IMR-90 (cell line): ENCODE data around the gene FLT1.

ENCODE experiments used
- BHLHE40 ChIP-seq: fragments of 150-350 bp; IDR thresholded peaks from 2 replicates; pipeline ENCODE4 v1.6.1; 2016; ENCODE audit warnings: mild to moderate bottlenecking, low read depth, low read length
- CHD1 ChIP-seq: IDR thresholded peaks from 2 replicates; pipeline ENCODE4 v1.6.1; 2012; ENCODE audit warnings: low read depth, low read length, improper control_type of control experiment
- POLR2A ChIP-seq: IDR thresholded peaks from 2 replicates; pipeline ENCODE4 v1.6.1; 2012; ENCODE audit warnings: mild to moderate bottlenecking, low read depth, low read length
- RAD21 ChIP-seq: IDR thresholded peaks from 2 replicates; pipeline ENCODE4 v1.6.1; 2012; ENCODE audit warnings: low read length, improper control_type of control experiment
- SMC3 ChIP-seq: fragments of 150-350 bp; IDR thresholded peaks from 2 replicates; pipeline ENCODE4 v1.6.1; 2016; ENCODE audit warnings: low read depth, mild to moderate bottlenecking, antibody characterized with exemption, low read length, moderate library complexity
- TF ChIP-seq, protein P1 (sequence below): conservative IDR thresholded peaks from 2 replicates; pipeline ENCODE4 v1.5.1; 2012; ENCODE audit warnings: mild to moderate bottlenecking, low read depth, low read length, improper control_type of control experiment
- TF ChIP-seq, protein P2 (sequence below): fragments of 150-350 bp; IDR thresholded peaks from 2 replicates; pipeline ENCODE4 v1.6.1; 2017; ENCODE audit warnings: mild to moderate bottlenecking, antibody characterized with exemption, low read length, low read depth

DNA sequence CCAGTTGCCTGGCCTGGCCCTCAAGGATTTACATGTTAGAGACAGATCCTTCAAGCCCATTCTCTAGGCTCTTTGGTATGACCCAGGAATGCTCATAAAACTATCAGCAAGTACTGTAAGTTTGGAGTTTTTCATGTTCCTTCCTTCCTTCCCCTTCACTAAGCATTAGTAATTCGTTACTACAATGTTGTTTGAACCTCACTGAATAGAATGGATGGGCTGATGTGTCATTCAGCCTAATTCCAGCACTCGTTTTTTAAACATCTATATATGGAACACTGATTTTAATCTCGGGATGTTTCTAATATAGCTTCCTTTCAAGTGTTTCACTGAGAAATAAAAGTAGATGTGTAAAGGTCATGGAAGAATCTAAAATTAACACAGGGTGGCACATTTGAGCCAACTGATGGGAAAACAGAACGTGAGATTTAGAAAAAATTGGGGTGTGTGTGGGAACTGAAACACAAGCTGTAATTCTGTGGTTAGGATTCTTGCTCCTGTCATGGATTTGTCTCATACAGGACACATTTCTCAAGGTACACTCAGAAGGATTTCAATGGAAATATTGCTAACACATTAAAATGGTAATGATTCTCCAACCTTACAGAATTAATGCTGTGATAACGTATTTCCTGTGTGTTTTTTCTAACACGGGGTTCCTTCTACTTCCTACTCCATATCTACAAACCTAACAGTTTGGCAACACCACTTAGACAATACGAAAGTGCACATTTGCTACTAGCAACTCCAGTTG, 93.4 kb downstream of the FLT1 start:
- TF ChIP-seq, protein P1, sequence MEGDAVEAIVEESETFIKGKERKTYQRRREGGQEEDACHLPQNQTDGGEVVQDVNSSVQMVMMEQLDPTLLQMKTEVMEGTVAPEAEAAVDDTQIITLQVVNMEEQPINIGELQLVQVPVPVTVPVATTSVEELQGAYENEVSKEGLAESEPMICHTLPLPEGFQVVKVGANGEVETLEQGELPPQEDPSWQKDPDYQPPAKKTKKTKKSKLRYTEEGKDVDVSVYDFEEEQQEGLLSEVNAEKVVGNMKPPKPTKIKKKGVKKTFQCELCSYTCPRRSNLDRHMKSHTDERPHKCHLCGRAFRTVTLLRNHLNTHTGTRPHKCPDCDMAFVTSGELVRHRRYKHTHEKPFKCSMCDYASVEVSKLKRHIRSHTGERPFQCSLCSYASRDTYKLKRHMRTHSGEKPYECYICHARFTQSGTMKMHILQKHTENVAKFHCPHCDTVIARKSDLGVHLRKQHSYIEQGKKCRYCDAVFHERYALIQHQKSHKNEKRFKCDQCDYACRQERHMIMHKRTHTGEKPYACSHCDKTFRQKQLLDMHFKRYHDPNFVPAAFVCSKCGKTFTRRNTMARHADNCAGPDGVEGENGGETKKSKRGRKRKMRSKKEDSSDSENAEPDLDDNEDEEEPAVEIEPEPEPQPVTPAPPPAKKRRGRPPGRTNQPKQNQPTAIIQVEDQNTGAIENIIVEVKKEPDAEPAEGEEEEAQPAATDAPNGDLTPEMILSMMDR, result no peak
- TF ChIP-seq, protein P2, sequence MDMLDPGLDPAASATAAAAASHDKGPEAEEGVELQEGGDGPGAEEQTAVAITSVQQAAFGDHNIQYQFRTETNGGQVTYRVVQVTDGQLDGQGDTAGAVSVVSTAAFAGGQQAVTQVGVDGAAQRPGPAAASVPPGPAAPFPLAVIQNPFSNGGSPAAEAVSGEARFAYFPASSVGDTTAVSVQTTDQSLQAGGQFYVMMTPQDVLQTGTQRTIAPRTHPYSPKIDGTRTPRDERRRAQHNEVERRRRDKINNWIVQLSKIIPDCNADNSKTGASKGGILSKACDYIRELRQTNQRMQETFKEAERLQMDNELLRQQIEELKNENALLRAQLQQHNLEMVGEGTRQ, result no peak
- TF ChIP-seq BHLHE40 (peak; percentile 11; the same call in 1 of the 2 replicates), CHD1 (no peak), SMC3 (no peak), POLR2A (no peak), RAD21 (no peak)
